Liver (tissue), 3 donors: ENCODE measurements around the gene ESRRA.

Experiments
- HNF4A ChIP-seq, 2 donors: conservative IDR thresholded peaks; 2 replicates each; pipeline ENCODE4 v1.6.1; 2016; ENCODE audit warnings: antibody characterized with exemption in 2 of 2, mild to moderate bottlenecking in 2 of 2
- HNF4G ChIP-seq: IDR thresholded peaks from 2 replicates; pipeline ENCODE4 v1.6.1; 2016; ENCODE audit warnings: antibody characterized with exemption
- RAD21 ChIP-seq, 2 donors: IDR thresholded peaks; 2 replicates each; pipeline ENCODE4 v1.6.1; 2016; ENCODE audit warnings: antibody characterized with exemption in 2 of 2, mild to moderate bottlenecking in 2 of 2
- REST ChIP-seq: IDR thresholded peaks from 2 replicates; pipeline ENCODE4 v1.6.1; 2016; ENCODE audit warnings: antibody characterized with exemption, mild to moderate bottlenecking
- SP1 ChIP-seq: IDR thresholded peaks from 2 replicates; pipeline ENCODE4 v1.6.1; 2018; ENCODE audit warnings: antibody characterized with exemption, mild to moderate bottlenecking
- TAF1 ChIP-seq: conservative IDR thresholded peaks from 2 replicates; pipeline ENCODE4 v1.6.1; 2016; ENCODE audit warnings: antibody characterized with exemption, mild to moderate bottlenecking
- YY1 ChIP-seq: IDR thresholded peaks from 2 replicates; pipeline ENCODE4 v1.6.1; 2016; ENCODE audit warnings: antibody characterized with exemption, mild to moderate bottlenecking
- TF ChIP-seq, protein P1 (sequence below): IDR thresholded peaks from 2 replicates; pipeline ENCODE4 v1.6.1; 2016; ENCODE audit warnings: antibody characterized with exemption
- TF ChIP-seq, protein P2 (sequence below): fragments of 150-350 bp; IDR thresholded peaks from 2 replicates; pipeline ENCODE4 v1.5.1; 2017; ENCODE audit warnings: improper control_type of control experiment, low read depth, low read length; ENCODE audit not compliant: missing input control
- TF ChIP-seq, protein P3 (sequence below): IDR thresholded peaks from 2 replicates; pipeline ENCODE4 v1.6.1; 2016; ENCODE audit warnings: antibody characterized with exemption
- TF ChIP-seq, protein P4 (sequence below): IDR thresholded peaks from 2 replicates; pipeline ENCODE4 v1.6.1; 2016; ENCODE audit warnings: antibody characterized with exemption
- donor health status: healthy.
- donor health status: healthy.

- TF ChIP-seq, protein P1, sequence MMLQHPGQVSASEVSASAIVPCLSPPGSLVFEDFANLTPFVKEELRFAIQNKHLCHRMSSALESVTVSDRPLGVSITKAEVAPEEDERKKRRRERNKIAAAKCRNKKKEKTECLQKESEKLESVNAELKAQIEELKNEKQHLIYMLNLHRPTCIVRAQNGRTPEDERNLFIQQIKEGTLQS = no peak
- TF ChIP-seq, protein P2, sequence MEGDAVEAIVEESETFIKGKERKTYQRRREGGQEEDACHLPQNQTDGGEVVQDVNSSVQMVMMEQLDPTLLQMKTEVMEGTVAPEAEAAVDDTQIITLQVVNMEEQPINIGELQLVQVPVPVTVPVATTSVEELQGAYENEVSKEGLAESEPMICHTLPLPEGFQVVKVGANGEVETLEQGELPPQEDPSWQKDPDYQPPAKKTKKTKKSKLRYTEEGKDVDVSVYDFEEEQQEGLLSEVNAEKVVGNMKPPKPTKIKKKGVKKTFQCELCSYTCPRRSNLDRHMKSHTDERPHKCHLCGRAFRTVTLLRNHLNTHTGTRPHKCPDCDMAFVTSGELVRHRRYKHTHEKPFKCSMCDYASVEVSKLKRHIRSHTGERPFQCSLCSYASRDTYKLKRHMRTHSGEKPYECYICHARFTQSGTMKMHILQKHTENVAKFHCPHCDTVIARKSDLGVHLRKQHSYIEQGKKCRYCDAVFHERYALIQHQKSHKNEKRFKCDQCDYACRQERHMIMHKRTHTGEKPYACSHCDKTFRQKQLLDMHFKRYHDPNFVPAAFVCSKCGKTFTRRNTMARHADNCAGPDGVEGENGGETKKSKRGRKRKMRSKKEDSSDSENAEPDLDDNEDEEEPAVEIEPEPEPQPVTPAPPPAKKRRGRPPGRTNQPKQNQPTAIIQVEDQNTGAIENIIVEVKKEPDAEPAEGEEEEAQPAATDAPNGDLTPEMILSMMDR = no peak
- TF ChIP-seq RAD21 (IDR thresholded peaks at IDR 0.05) = no peak
- TF ChIP-seq, protein P3, sequence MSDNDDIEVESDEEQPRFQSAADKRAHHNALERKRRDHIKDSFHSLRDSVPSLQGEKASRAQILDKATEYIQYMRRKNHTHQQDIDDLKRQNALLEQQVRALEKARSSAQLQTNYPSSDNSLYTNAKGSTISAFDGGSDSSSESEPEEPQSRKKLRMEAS = no peak
- TF ChIP-seq REST = no peak
- TF ChIP-seq, protein P4, sequence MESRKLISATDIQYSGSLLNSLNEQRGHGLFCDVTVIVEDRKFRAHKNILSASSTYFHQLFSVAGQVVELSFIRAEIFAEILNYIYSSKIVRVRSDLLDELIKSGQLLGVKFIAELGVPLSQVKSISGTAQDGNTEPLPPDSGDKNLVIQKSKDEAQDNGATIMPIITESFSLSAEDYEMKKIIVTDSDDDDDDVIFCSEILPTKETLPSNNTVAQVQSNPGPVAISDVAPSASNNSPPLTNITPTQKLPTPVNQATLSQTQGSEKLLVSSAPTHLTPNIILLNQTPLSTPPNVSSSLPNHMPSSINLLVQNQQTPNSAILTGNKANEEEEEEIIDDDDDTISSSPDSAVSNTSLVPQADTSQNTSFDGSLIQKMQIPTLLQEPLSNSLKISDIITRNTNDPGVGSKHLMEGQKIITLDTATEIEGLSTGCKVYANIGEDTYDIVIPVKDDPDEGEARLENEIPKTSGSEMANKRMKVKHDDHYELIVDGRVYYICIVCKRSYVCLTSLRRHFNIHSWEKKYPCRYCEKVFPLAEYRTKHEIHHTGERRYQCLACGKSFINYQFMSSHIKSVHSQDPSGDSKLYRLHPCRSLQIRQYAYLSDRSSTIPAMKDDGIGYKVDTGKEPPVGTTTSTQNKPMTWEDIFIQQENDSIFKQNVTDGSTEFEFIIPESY = no peak
- no peak for TF ChIP-seq HNF4A (conservative IDR thresholded peaks at IDR 0.05)
- no peak for TF ChIP-seq TAF1
- TF ChIP-seq SP1 = no peak
- TF ChIP-seq HNF4G = no peak
- no peak for TF ChIP-seq YY1
Observed at GRCh38 chr11:64322925-64323260, 17.6 kb downstream of the ESRRA start.
